ENCODE measurements around the gene ABI3BP.
"Not testable (repeated sequence)": the region's sequence is repeated elsewhere in the genome, so short reads cannot be mapped to it uniquely, and the experiment has no call there.

Gene ABI3BP

GRCh38 chr3:100993309-100993708 lies at the start of gene ABI3BP:
TSS of gene ABI3BP (minus strand) at chr3:100993421. CDS start at chr3:100993384, 37 bp downstream.
- DNase-seq, result peak; percentile 35

- DNase-seq, result no peak
These were observed 46.1 kb upstream of the ABI3BP start for GRCh38 chr3:101039285-101039684.

- no peak for DNase-seq
These were observed 45.7 kb upstream of the ABI3BP start for GRCh38 chr3:101038880-101039279.

- DNase-seq, result no peak
These were observed 45.2 kb upstream of the ABI3BP start for GRCh38 chr3:101038393-101038792.

- DNase-seq, result no peak
These were observed 44.4 kb upstream of the ABI3BP start for GRCh38 chr3:101037613-101038012.

GRCh38 chr3:101036676-101037075 lies 43.5 kb upstream of the ABI3BP start:
- no peak for DNase-seq

- peak; percentile 65 for DNase-seq
These were observed 43.0 kb upstream of the ABI3BP start for GRCh38 chr3:101036213-101036618.

- DNase-seq, result no peak
These were observed 34.1 kb upstream of the ABI3BP start for GRCh38 chr3:101027286-101027685.

GRCh38 chr3:101026881-101027280 lies 33.7 kb upstream of the ABI3BP start:
- DNase-seq, result no peak

- DNase-seq, result no peak
These were observed 33.0 kb upstream of the ABI3BP start for GRCh38 chr3:101026244-101026643.

GRCh38 chr3:101020351-101021015 lies 27.3 kb upstream of the ABI3BP start:
- no peak for DNase-seq

GRCh38 chr3:101017017-101017416 lies 23.8 kb upstream of the ABI3BP start:
- no peak for DNase-seq

GRCh38 chr3:101012312-101012711 lies 19.1 kb upstream of the ABI3BP start:
- not testable (repeated sequence) for DNase-seq

- no peak for DNase-seq
These were observed 17.9 kb upstream of the ABI3BP start for GRCh38 chr3:101011136-101011535.

- no peak for DNase-seq
These were observed 17.1 kb upstream of the ABI3BP start for GRCh38 chr3:101010296-101010695.

- DNase-seq, result no peak
These were observed 16.2 kb upstream of the ABI3BP start for GRCh38 chr3:101009386-101009785.

- no peak for DNase-seq
These were observed 5.9 kb upstream of the ABI3BP start for GRCh38 chr3:100999160-100999559.

- no peak for DNase-seq
These were observed 1.6 kb upstream of the ABI3BP start for GRCh38 chr3:100994809-100995208.

GRCh38 chr3:100994187-100994586 lies 966 bp upstream of the ABI3BP start:
- no peak for DNase-seq

- DNase-seq, result no peak
These were observed 799 bp downstream of the ABI3BP start for GRCh38 chr3:100992231-100993012.

GRCh38 chr3:100988080-100988479 lies 5.1 kb downstream of the ABI3BP start:
- no peak for DNase-seq

- DNase-seq, result no peak
These were observed 8.9 kb downstream of the ABI3BP start for GRCh38 chr3:100984308-100984707.

- no peak for DNase-seq
These were observed 10.5 kb downstream of the ABI3BP start for GRCh38 chr3:100982710-100983109.

GRCh38 chr3:100981164-100981911 lies 11.9 kb downstream of the ABI3BP start:
- no peak for DNase-seq

All from T1000 (cell line).